HUES48 (cell line): ENCODE data around the gene EPB41L1.

Experiments
- H3K27ac ChIP-seq: one replicate; pipeline ENCODE4 v1.7.0; 2013; ENCODE audit warnings: low read depth, low read length, inconsistent platforms
- H3K27me3 ChIP-seq: 2 replicates; pipeline ENCODE4 v1.6.1; 2013; ENCODE audit warnings: mild to moderate bottlenecking, low read length; ENCODE audit not compliant: control insufficient read depth, insufficient read depth
- H3K36me3 ChIP-seq: 2 replicates; pipeline ENCODE4 v1.6.1; 2013; ENCODE audit warnings: low read length; ENCODE audit not compliant: control insufficient read depth, insufficient read depth
- H3K4me1 ChIP-seq: 2 replicates; pipeline ENCODE4 v1.6.1; 2013; ENCODE audit warnings: mild to moderate bottlenecking, low read length; ENCODE audit not compliant: control insufficient read depth, insufficient read depth
- H3K4me3 ChIP-seq: 2 replicates; pipeline ENCODE4 v1.5.1; 2013; ENCODE audit warnings: mild to moderate bottlenecking, low read depth, low read length
- H3K9ac ChIP-seq: 2 replicates; pipeline ENCODE4 v1.6.1; 2013; ENCODE audit warnings: mild to moderate bottlenecking, low read depth, low read length, moderate library complexity
- H3K9me3 ChIP-seq: 2 replicates; pipeline ENCODE4 v1.6.1; 2013; ENCODE audit warnings: low read length; ENCODE audit not compliant: control insufficient read depth, insufficient read depth

The EPB41L1 gene

GRCh38 chr20:36208257-36208656 is 53.7 kb downstream of the EPB41L1 start:
- H3K9me3 ChIP-seq, result no peaks in the 10 kb centered on the region
- H3K27me3 ChIP-seq, result no peaks in the 10 kb centered on the region
- H3K27ac ChIP-seq, result no peak overlapping the region
- 0 out of 2 replicates have a peak, but pooled peaks cover 2% of the 10 kb centered on the region for H3K36me3 ChIP-seq
- H3K4me1 ChIP-seq, result no peaks in the 10 kb centered on the region
- no peak overlapping the region for H3K9ac ChIP-seq
- H3K4me3 ChIP-seq, result no peak overlapping the region

GRCh38 chr20:36210436-36211021 is 56.0 kb downstream of the EPB41L1 start:
- no peak overlapping the region for H3K27ac ChIP-seq
- H3K4me1 ChIP-seq, result no peaks in the 10 kb centered on the region
- H3K36me3 ChIP-seq, result 0 out of 2 replicates have a peak, but pooled peaks cover 2% of the 10 kb centered on the region
- no peaks in the 10 kb centered on the region for H3K9me3 ChIP-seq
- no peak overlapping the region for H3K9ac ChIP-seq
- no peak overlapping the region for H3K4me3 ChIP-seq
- H3K27me3 ChIP-seq, result no peaks in the 10 kb centered on the region

GRCh38 chr20:36213362-36213761 is 58.8 kb downstream of the EPB41L1 start:
- H3K36me3 ChIP-seq, result 0 out of 2 replicates have a peak, but pooled peaks cover 2% of the 10 kb centered on the region
- H3K9me3 ChIP-seq, result no peaks in the 10 kb centered on the region
- H3K9ac ChIP-seq, result no peak overlapping the region
- no peaks in the 10 kb centered on the region for H3K4me1 ChIP-seq
- no peaks in the 10 kb centered on the region for H3K27me3 ChIP-seq
- H3K27ac ChIP-seq, result no peak overlapping the region
- H3K4me3 ChIP-seq, result no peak overlapping the region

GRCh38 chr20:36214684-36215256 is 60.2 kb downstream of the EPB41L1 start:
- H3K27me3 ChIP-seq, result no peaks in the 10 kb centered on the region

GRCh38 chr20:36215778-36216177 is 61.2 kb downstream of the EPB41L1 start:
- Histone ChIP-seq H3K36me3 (0 out of 2 replicates have a peak, but pooled peaks cover 2% of the 10 kb centered on the region), H3K9ac (no peak overlapping the region)

More at GRCh38 chr20:36214684-36215256, 60.2 kb downstream of the EPB41L1 start:
- no peaks in the 10 kb centered on the region for H3K4me1 ChIP-seq
- no peak overlapping the region for H3K9ac ChIP-seq
- 0 out of 2 replicates have a peak, but pooled peaks cover 2% of the 10 kb centered on the region for H3K36me3 ChIP-seq
- H3K27ac ChIP-seq, result no peak overlapping the region
- no peaks in the 10 kb centered on the region for H3K9me3 ChIP-seq
- H3K4me3 ChIP-seq, result no peak overlapping the region

GRCh38 chr20:36216314-36217025 is 61.9 kb downstream of the EPB41L1 start:
- Histone ChIP-seq H3K9ac (no peak overlapping the region), H3K27ac (no peak overlapping the region), H3K36me3 (0 out of 2 replicates have a peak, but pooled peaks cover 2% of the 10 kb centered on the region), H3K4me3 (no peak overlapping the region), H3K4me1 (no peaks in the 10 kb centered on the region), H3K27me3 (no peaks in the 10 kb centered on the region), H3K9me3 (no peaks in the 10 kb centered on the region)

More at GRCh38 chr20:36215778-36216177, 61.2 kb downstream of the EPB41L1 start:
- Histone ChIP-seq H3K27me3 (no peaks in the 10 kb centered on the region), H3K4me3 (no peak overlapping the region), H3K9me3 (no peaks in the 10 kb centered on the region), H3K27ac (no peak overlapping the region), H3K4me1 (no peaks in the 10 kb centered on the region)

- no peaks in the 10 kb centered on the region for H3K4me1 ChIP-seq
- H3K36me3 ChIP-seq, result peaks cover 6% of the 10 kb centered on the region; the same call in 1 of the 2 replicates
- no peak overlapping the region for H3K9ac ChIP-seq
- H3K9me3 ChIP-seq, result no peaks in the 10 kb centered on the region
- H3K4me3 ChIP-seq, result no peak overlapping the region
- no peak overlapping the region for H3K27ac ChIP-seq
- no peaks in the 10 kb centered on the region for H3K27me3 ChIP-seq
Measured at GRCh38 chr20:36217226-36217625, 62.7 kb downstream of the EPB41L1 start.

GRCh38 chr20:36218380-36219064 is 64.0 kb downstream of the EPB41L1 start:
- no peaks in the 10 kb centered on the region for H3K4me1 ChIP-seq
- H3K27ac ChIP-seq, result no peak overlapping the region
- H3K9me3 ChIP-seq, result no peaks in the 10 kb centered on the region
- H3K27me3 ChIP-seq, result no peaks in the 10 kb centered on the region
- no peak overlapping the region for H3K4me3 ChIP-seq
- no peak overlapping the region for H3K9ac ChIP-seq
- H3K36me3 ChIP-seq, result peaks cover 5% of the 10 kb centered on the region; the same call in 1 of the 2 replicates

GRCh38 chr20:36219671-36220220 is 65.2 kb downstream of the EPB41L1 start:
- H3K36me3 ChIP-seq, result peaks cover 5% of the 10 kb centered on the region; the same call in 1 of the 2 replicates
- H3K27me3 ChIP-seq, result no peaks in the 10 kb centered on the region
- no peaks in the 10 kb centered on the region for H3K9me3 ChIP-seq
- no peak overlapping the region for H3K27ac ChIP-seq
- no peak overlapping the region for H3K9ac ChIP-seq
- H3K4me3 ChIP-seq, result no peak overlapping the region
- H3K4me1 ChIP-seq, result no peaks in the 10 kb centered on the region

GRCh38 chr20:36225666-36226065 is 71.1 kb downstream of the EPB41L1 start:
- Histone ChIP-seq H3K27ac (no peak overlapping the region), H3K9me3 (no peaks in the 10 kb centered on the region), H3K4me1 (no peaks in the 10 kb centered on the region), H3K36me3 (peaks cover 5% of the 10 kb centered on the region; the same call in 1 of the 2 replicates), H3K9ac (no peak overlapping the region), H3K4me3 (no peak overlapping the region), H3K27me3 (no peaks in the 10 kb centered on the region)
